ENCODE results near the gene NEK10. TPM values are rescaled to one million over a fixed set of nuclear protein-coding genes. Genes with fewer than 3 reads are reported as not detected.
"Not testable (repeated sequence)": the region's sequence is repeated elsewhere in the genome, so short reads cannot be mapped to it uniquely, and the experiment has no call there.

Gene NEK10, protein sequence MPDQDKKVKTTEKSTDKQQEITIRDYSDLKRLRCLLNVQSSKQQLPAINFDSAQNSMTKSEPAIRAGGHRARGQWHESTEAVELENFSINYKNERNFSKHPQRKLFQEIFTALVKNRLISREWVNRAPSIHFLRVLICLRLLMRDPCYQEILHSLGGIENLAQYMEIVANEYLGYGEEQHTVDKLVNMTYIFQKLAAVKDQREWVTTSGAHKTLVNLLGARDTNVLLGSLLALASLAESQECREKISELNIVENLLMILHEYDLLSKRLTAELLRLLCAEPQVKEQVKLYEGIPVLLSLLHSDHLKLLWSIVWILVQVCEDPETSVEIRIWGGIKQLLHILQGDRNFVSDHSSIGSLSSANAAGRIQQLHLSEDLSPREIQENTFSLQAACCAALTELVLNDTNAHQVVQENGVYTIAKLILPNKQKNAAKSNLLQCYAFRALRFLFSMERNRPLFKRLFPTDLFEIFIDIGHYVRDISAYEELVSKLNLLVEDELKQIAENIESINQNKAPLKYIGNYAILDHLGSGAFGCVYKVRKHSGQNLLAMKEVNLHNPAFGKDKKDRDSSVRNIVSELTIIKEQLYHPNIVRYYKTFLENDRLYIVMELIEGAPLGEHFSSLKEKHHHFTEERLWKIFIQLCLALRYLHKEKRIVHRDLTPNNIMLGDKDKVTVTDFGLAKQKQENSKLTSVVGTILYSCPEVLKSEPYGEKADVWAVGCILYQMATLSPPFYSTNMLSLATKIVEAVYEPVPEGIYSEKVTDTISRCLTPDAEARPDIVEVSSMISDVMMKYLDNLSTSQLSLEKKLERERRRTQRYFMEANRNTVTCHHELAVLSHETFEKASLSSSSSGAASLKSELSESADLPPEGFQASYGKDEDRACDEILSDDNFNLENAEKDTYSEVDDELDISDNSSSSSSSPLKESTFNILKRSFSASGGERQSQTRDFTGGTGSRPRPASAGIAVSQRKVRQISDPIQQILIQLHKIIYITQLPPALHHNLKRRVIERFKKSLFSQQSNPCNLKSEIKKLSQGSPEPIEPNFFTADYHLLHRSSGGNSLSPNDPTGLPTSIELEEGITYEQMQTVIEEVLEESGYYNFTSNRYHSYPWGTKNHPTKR
- total RNA-seq: 1 to 10 TPM in 3 of 4 donors, not detected in 1; 1.7 to 2.1 (median 2.1) TPM

DNA sequence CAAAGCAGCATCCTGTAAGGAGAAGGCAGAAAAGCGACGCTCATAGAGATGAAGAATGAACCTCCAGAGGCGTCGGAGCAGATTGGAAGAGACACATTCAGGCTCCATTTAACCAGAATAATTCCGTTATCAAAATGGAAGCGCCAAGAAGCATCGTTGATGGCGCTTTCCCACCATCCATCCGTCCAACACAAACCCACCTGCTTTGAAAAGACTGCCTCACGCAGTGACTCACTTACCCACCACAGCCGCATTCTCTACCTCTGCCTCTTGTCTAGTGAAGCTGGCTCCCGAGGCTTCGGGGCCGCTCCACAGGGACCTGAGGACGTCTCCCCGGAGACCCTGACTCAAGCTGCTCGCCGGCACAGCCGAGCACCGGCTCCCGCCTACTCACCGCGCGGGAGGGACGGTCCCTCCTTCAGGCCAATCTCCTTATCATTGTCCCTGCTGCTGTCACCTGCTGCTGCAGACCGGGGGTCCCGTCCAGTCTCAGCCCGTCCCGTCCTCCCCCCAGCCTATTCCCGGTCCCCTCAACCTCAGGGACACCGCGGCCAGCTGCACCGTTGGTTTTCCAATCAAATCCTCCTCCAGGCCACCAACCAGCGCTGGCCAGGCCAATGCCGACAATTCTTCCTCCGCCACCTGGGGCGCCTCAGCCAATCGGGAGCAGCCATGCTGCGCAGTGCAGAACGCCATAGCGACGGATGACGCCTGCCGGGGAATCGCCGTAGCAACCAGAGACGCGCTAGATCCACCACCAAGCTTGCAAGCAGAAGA lies at the start of gene NEK10:
Gene NEK10, minus strand, starts transcription at position 553 of the 777 bp plus-strand sequence. CDS start 16,501 bp downstream, outside the sequence.
- WGBS, 2 donors: 2 to 4% methylated on average over 44 to 48 of the region's 48 CpGs
- peak; percentile 87 to 96 for DNase-seq (ENCODE audit: low spot score in 2 of 2)
- H3K4me3 ChIP-seq (ENCODE audit: low read depth, poor library complexity, severe bottlenecking): peak within 1 kb of the TSS; percentile 30
- TF ChIP-seq CTCF (IDR thresholded peaks at IDR 0.05) (no peak), POLR2A (IDR thresholded peaks at IDR 0.05) (no peak)
- intact Hi-C loops (cut with DNase I; ENCODE audit: low total_unique reads): no loop called here

- no peak for TF ChIP-seq CTCF (IDR thresholded peaks at IDR 0.05)
- TF ChIP-seq POLR2A (IDR thresholded peaks at IDR 0.05): no peak
- no peak overlapping the region for H3K4me3 ChIP-seq (ENCODE audit: low read depth, poor library complexity, severe bottlenecking)
- 83 to 92% methylated on average over 1 of the region's 1 CpG for WGBS, 2 donors
- intact Hi-C loops (cut with DNase I; ENCODE audit: low total_unique reads): no loop called here
- no peak for DNase-seq (ENCODE audit: low spot score in 2 of 2)
These were observed 46.0 kb upstream of the NEK10 start for GRCh38 chr3:27415202-27415601.

GRCh38 chr3:27392950-27393679 lies 23.9 kb upstream of the NEK10 start:
- TF ChIP-seq CTCF (IDR thresholded peaks at IDR 0.05): no peak
- no peak for TF ChIP-seq POLR2A (IDR thresholded peaks at IDR 0.05)
- no peak for DNase-seq (ENCODE audit: low spot score in 2 of 2)
- WGBS, 2 donors: 54 to 59% methylated on average over 3 of the region's 3 CpGs
- intact Hi-C loops (cut with DNase I; ENCODE audit: low total_unique reads): no loop called here
- no peak overlapping the region for H3K4me3 ChIP-seq (ENCODE audit: low read depth, poor library complexity, severe bottlenecking)

- H3K4me3 ChIP-seq (ENCODE audit: low read depth, poor library complexity, severe bottlenecking); DNase-seq (ENCODE audit: low spot score in 2 of 2); intact Hi-C loops (cut with DNase I; ENCODE audit: low total_unique reads): not testable (repeated sequence)
- 92 to 95% methylated on average over 10 of the region's 10 CpGs for WGBS, 2 donors
These were observed 23.2 kb upstream of the NEK10 start for GRCh38 chr3:27392414-27392813.

DNA sequence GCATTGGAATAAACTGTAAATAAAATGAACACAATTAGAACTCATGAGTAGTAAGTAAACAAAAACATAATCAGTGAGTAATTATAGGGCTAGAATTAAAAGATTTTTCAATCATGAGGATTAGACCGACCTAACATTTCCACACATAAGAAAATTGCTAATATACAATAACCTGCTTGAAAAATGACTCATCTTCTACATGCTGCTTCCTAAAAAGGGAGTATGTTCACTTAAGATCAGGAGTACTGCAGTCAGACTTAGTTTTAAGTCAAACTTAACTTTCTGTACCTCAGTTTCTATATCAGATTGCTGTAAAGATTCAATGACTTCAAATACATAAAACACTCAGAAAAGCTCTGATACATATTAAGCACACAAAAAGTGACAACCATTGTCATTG lies 22.6 kb upstream of the NEK10 start:
- H3K4me3 ChIP-seq (ENCODE audit: low read depth, poor library complexity, severe bottlenecking): no peak overlapping the region
- WGBS, 2 donors: 90 to 97% methylated on average over 1 of the region's 1 CpG
- intact Hi-C loops (cut with DNase I; ENCODE audit: low total_unique reads): no loop called here
- no peak for DNase-seq (ENCODE audit: low spot score in 2 of 2)
- TF ChIP-seq CTCF (IDR thresholded peaks at IDR 0.05): no peak
- TF ChIP-seq POLR2A (IDR thresholded peaks at IDR 0.05): no peak

Measured in lower leg skin (tissue), 4 donors.